ENCODE results near the gene MTURN.
A peak's percentile ranks its signal among the peaks of the same experiment; 100 is the strongest.

MTURN gene

GRCh38 chr7:30170476-30171205 lies 35.9 kb downstream of the MTURN start:
- H3K4me3 ChIP-seq: no peak overlapping the region
- no peak for DNase-seq
- intact Hi-C loops (cut with DNase I; ENCODE audit: low total_unique reads): no loop called here
- H3K9me3 ChIP-seq: no peaks in the 10 kb centered on the region
- H3K4me1 ChIP-seq: peaks cover 0 to 72% (median 71%) of the 10 kb centered on the region in 4 donors
- H3K27ac ChIP-seq: peak overlapping the region; percentile 75 to 86
- no peaks in the 10 kb centered on the region for H3K36me3 ChIP-seq
- no peaks in the 10 kb centered on the region for H3K27me3 ChIP-seq
- TF ChIP-seq, protein P1, sequence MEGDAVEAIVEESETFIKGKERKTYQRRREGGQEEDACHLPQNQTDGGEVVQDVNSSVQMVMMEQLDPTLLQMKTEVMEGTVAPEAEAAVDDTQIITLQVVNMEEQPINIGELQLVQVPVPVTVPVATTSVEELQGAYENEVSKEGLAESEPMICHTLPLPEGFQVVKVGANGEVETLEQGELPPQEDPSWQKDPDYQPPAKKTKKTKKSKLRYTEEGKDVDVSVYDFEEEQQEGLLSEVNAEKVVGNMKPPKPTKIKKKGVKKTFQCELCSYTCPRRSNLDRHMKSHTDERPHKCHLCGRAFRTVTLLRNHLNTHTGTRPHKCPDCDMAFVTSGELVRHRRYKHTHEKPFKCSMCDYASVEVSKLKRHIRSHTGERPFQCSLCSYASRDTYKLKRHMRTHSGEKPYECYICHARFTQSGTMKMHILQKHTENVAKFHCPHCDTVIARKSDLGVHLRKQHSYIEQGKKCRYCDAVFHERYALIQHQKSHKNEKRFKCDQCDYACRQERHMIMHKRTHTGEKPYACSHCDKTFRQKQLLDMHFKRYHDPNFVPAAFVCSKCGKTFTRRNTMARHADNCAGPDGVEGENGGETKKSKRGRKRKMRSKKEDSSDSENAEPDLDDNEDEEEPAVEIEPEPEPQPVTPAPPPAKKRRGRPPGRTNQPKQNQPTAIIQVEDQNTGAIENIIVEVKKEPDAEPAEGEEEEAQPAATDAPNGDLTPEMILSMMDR (IDR thresholded peaks at IDR 0.05): no peak

GRCh38 chr7:30171766-30172447 lies 37.1 kb downstream of the MTURN start:
- intact Hi-C loops (cut with DNase I; ENCODE audit: low total_unique reads): no loop called here
- DNase-seq: no peak

DNA sequence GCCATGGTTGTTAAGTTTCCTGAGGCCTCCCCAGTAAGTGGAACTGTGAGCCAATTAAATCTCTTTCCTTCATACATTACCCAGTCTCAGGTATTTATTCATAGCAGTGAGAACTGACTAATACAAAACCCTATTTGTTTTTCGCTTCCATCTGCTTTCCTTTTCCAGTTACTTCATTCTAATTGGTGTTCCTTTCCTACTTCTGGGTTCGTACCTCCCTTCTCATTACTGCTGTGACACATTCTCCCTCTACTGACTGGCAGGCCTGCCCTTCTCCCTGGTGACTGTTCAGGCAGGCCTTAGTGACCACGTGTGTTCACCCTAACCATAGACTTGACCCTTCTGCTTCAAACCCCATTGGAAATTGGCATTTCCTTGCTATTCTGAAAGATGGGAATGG lies 37.7 kb downstream of the MTURN start:
- Histone ChIP-seq H3K4me1 (peaks cover 0 to 90% (median 77%) of the 10 kb centered on the region in 4 donors), H3K36me3 (no peaks in the 10 kb centered on the region), H3K27ac (peak overlapping the region; percentile 75 to 86), H3K9me3 (no peaks in the 10 kb centered on the region), H3K4me3 (no peak overlapping the region), H3K27me3 (no peaks in the 10 kb centered on the region)
- DNase-seq: no peak
- TF ChIP-seq, protein P1 (IDR thresholded peaks at IDR 0.05): no peak
- intact Hi-C loops (cut with DNase I; ENCODE audit: low total_unique reads): no loop called here

More at GRCh38 chr7:30171766-30172447, 37.1 kb downstream of the MTURN start:
- Histone ChIP-seq H3K36me3 (no peaks in the 10 kb centered on the region), H3K4me3 (no peak overlapping the region), H3K27me3 (no peaks in the 10 kb centered on the region), H3K27ac (peak overlapping the region; percentile 75 to 86), H3K9me3 (no peaks in the 10 kb centered on the region), H3K4me1 (peaks cover 0 to 85% (median 73%) of the 10 kb centered on the region in 4 donors)
- TF ChIP-seq, protein P1 (IDR thresholded peaks at IDR 0.05): no peak

- intact Hi-C loops (cut with DNase I; ENCODE audit: low total_unique reads): no loop called here
- DNase-seq: peak; percentile 81 to 94
- Histone ChIP-seq H3K9me3 (no peaks in the 10 kb centered on the region), H3K27ac (peak overlapping the region; percentile 75 to 86), H3K36me3 (no peaks in the 10 kb centered on the region), H3K4me1 (peaks cover 0 to 98% (median 82%) of the 10 kb centered on the region in 4 donors), H3K27me3 (no peaks in the 10 kb centered on the region), H3K4me3 (no peak overlapping the region)
- TF ChIP-seq, protein P1 (IDR thresholded peaks at IDR 0.05): peak in 1 of 2 experiments; percentile 9
Measured at GRCh38 chr7:30173058-30173897, 38.5 kb downstream of the MTURN start.

DNA sequence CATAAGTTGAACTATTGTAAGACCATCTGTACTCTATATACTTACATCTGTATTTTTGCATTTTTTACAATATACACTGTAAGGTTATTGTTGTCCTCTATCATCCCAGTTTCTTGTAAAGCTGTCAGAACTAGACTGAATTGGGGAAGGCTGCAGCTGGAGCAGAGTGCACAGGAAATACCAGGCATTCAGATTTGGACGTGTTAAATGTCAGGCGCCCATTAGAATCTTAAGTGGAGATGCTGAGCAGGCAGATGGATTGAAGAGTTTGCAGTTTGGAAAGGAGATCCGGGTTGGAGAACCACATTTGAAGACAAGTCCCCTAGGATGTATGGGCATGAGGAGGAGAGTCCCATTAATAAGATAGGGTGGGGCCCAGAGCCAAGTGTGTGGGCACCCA lies 40.4 kb downstream of the MTURN start:
- H3K27me3 ChIP-seq: no peaks in the 10 kb centered on the region
- no peak for DNase-seq
- H3K9me3 ChIP-seq: no peaks in the 10 kb centered on the region
- peak overlapping the region; percentile 35 to 86 for H3K27ac ChIP-seq
- no peaks in the 10 kb centered on the region for H3K36me3 ChIP-seq
- intact Hi-C loops (cut with DNase I; ENCODE audit: low total_unique reads): no loop called here
- H3K4me1 ChIP-seq: peaks cover 0 to 93% (median 73%) of the 10 kb centered on the region in 4 donors
- TF ChIP-seq, protein P1 (IDR thresholded peaks at IDR 0.05): no peak
- no peak overlapping the region for H3K4me3 ChIP-seq
